ENCODE measurements around the gene TRIM56. TPM values are rescaled to one million over a fixed set of nuclear protein-coding genes. Genes with fewer than 3 reads are reported as not detected.
"Not testable (repeated sequence)": the region's sequence is repeated elsewhere in the genome, so short reads cannot be mapped to it uniquely, and the experiment has no call there.

The TRIM56 gene
- total RNA-seq, 1 donor from 2014 or later, result 22.2 TPM

DNA sequence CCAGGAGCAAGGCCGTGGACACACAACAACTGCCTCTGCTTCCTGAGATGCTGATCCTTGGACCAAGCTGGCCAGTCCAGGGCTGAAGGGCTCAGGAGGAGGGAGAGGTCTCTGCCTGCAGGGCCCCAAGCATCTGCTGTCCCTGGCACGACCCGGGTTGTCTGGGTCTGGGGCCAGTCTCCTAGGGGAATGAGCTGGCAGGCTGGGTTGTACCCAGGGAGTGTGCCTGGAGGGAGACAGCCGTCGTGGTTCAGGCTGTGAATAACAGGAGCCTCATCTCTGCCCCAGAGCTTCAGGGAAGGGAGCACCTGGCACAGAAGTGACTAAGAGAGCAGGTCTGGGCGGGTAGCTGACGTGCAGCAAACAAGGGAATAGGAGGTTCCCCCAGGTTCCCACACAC is 23.7 kb downstream of the TRIM56 start:
- H3K27me3 Mint-ChIP-seq, result peaks cover 5% of the 10 kb centered on the region
- H3K4me3 Mint-ChIP-seq, result no peak overlapping the region
- no peaks in the 10 kb centered on the region for H3K36me3 Mint-ChIP-seq
- H3K27ac Mint-ChIP-seq, result no peak overlapping the region
- H3K9me3 Mint-ChIP-seq, result no peaks in the 10 kb centered on the region
- no peaks in the 10 kb centered on the region for H3K4me1 Mint-ChIP-seq (ENCODE audit: unreplicated experiment)
- no peak for DNase-seq (ENCODE audit: extremely low spot score, unreplicated experiment)
- TF ChIP-seq, protein P1, sequence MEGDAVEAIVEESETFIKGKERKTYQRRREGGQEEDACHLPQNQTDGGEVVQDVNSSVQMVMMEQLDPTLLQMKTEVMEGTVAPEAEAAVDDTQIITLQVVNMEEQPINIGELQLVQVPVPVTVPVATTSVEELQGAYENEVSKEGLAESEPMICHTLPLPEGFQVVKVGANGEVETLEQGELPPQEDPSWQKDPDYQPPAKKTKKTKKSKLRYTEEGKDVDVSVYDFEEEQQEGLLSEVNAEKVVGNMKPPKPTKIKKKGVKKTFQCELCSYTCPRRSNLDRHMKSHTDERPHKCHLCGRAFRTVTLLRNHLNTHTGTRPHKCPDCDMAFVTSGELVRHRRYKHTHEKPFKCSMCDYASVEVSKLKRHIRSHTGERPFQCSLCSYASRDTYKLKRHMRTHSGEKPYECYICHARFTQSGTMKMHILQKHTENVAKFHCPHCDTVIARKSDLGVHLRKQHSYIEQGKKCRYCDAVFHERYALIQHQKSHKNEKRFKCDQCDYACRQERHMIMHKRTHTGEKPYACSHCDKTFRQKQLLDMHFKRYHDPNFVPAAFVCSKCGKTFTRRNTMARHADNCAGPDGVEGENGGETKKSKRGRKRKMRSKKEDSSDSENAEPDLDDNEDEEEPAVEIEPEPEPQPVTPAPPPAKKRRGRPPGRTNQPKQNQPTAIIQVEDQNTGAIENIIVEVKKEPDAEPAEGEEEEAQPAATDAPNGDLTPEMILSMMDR (conservative IDR thresholded peaks at IDR 0.05), result no peak

GRCh38 chr7:101109368-101109767 is 24.1 kb downstream of the TRIM56 start:
- Mint-ChIP-seq H3K4me3 (no peak overlapping the region), H3K4me1 (ENCODE audit: unreplicated experiment) (no peaks in the 10 kb centered on the region), H3K9me3 (no peaks in the 10 kb centered on the region), H3K27ac (no peak overlapping the region), H3K36me3 (no peaks in the 10 kb centered on the region), H3K27me3 (peaks cover 5% of the 10 kb centered on the region)
- TF ChIP-seq, protein P1 (conservative IDR thresholded peaks at IDR 0.05), result no peak
- DNase-seq (ENCODE audit: extremely low spot score, unreplicated experiment), result no peak

- Mint-ChIP-seq H3K4me3 (no peak overlapping the region), H3K9me3 (no peaks in the 10 kb centered on the region), H3K27ac (no peak overlapping the region)
These were observed 26.0 kb downstream of the TRIM56 start for GRCh38 chr7:101111261-101111660.

GRCh38 chr7:101112233-101112632 is 27.0 kb downstream of the TRIM56 start:
- no peak for DNase-seq (ENCODE audit: extremely low spot score, unreplicated experiment)
- Mint-ChIP-seq H3K4me1 (ENCODE audit: unreplicated experiment) (no peaks in the 10 kb centered on the region), H3K27ac (no peak overlapping the region), H3K4me3 (no peak overlapping the region), H3K36me3 (no peaks in the 10 kb centered on the region), H3K9me3 (no peaks in the 10 kb centered on the region), H3K27me3 (peaks cover 4% of the 10 kb centered on the region)
- TF ChIP-seq, protein P1 (conservative IDR thresholded peaks at IDR 0.05), result no peak

More at GRCh38 chr7:101111261-101111660, 26.0 kb downstream of the TRIM56 start:
- no peaks in the 10 kb centered on the region for H3K4me1 Mint-ChIP-seq (ENCODE audit: unreplicated experiment)
- no peaks in the 10 kb centered on the region for H3K36me3 Mint-ChIP-seq
- TF ChIP-seq, protein P1 (conservative IDR thresholded peaks at IDR 0.05), result no peak
- H3K27me3 Mint-ChIP-seq, result peaks cover 5% of the 10 kb centered on the region
- DNase-seq (ENCODE audit: extremely low spot score, unreplicated experiment), result no peak

- not testable (repeated sequence) for H3K27ac Mint-ChIP-seq; H3K4me3 Mint-ChIP-seq; H3K4me1 Mint-ChIP-seq (ENCODE audit: unreplicated experiment); H3K27me3 Mint-ChIP-seq; H3K36me3 Mint-ChIP-seq; DNase-seq (ENCODE audit: extremely low spot score, unreplicated experiment); H3K9me3 Mint-ChIP-seq
These were observed 27.9 kb downstream of the TRIM56 start for GRCh38 chr7:101113140-101113539.

DNA sequence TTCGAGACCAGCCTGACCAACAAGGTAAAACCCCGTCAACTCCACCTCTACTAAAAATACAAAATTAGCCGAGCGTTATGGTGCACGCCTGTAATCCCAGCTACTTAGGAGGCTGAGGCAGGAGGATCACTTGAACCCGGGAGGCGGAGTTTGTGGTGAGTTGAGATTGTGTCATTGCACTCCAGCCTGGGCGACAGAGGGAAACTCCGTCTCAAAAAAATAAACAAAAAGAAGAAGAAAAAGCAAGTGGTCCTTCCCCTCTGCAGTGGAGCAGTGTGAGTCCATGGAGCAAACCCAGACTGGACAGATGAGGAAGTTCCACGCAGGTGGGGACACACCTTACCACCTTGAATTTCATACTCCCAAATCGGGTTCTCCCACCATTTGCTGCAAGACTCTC is 28.6 kb downstream of the TRIM56 start:
- Mint-ChIP-seq H3K9me3 (no peaks in the 10 kb centered on the region), H3K36me3 (no peaks in the 10 kb centered on the region), H3K27ac (no peak overlapping the region), H3K27me3 (no peaks in the 10 kb centered on the region), H3K4me3 (no peak overlapping the region), H3K4me1 (ENCODE audit: unreplicated experiment) (no peaks in the 10 kb centered on the region)
- no peak for DNase-seq (ENCODE audit: extremely low spot score, unreplicated experiment)
- TF ChIP-seq, protein P1 (conservative IDR thresholded peaks at IDR 0.05), result no peak

Measured in type B pancreatic cell (in vitro differentiated cells).